Occipital lobe (tissue), 2 donors: ENCODE measurements around the gene ITGB2. TPM values are rescaled to one million over a fixed set of nuclear protein-coding genes. Genes with fewer than 3 reads are reported as not detected.

Experiments used
- DNase-seq: peaks from one replicate; lab custom pipeline; 2025; lab: John Stamatoyannopoulos, UW
- total RNA-seq: library from RNA; depleted of rRNA; stranded (reverse); fragments of >200 nt; gene quantifications from one replicate; pipeline ENCODE4 v1.2.3, GENCODE V29; 2014

ITGB2 gene
- total RNA-seq, 1 donor from 2014 or later: 9.2 TPM

- DNase-seq: no peak
These were observed 49.8 kb downstream of the ITGB2 start for GRCh38 chr21:44870748-44871495.

GRCh38 chr21:44869781-44870747 lies 50.6 kb downstream of the ITGB2 start:
- DNase-seq: no peak

- no peak for DNase-seq
These were observed 52.0 kb downstream of the ITGB2 start for GRCh38 chr21:44868707-44869106.

- DNase-seq: no peak
These were observed 52.5 kb downstream of the ITGB2 start for GRCh38 chr21:44867999-44868700.

- no peak for DNase-seq
These were observed 53.2 kb downstream of the ITGB2 start for GRCh38 chr21:44867464-44867863.

GRCh38 chr21:44866780-44867179 lies 53.9 kb downstream of the ITGB2 start:
- DNase-seq: peak; percentile 36

- no peak for DNase-seq
These were observed 55.0 kb downstream of the ITGB2 start for GRCh38 chr21:44865561-44866280.

- no peak for DNase-seq
These were observed 57.6 kb downstream of the ITGB2 start for GRCh38 chr21:44862869-44863685.

GRCh38 chr21:44858791-44859190 lies 61.9 kb downstream of the ITGB2 start:
- DNase-seq: no peak

GRCh38 chr21:44858291-44858690 lies 62.4 kb downstream of the ITGB2 start:
- no peak for DNase-seq

- no peak for DNase-seq
These were observed 63.4 kb downstream of the ITGB2 start for GRCh38 chr21:44857127-44857892.

GRCh38 chr21:44856131-44856530 lies 64.6 kb downstream of the ITGB2 start:
- DNase-seq: no peak

GRCh38 chr21:44855572-44855971 lies 65.1 kb downstream of the ITGB2 start:
- no peak for DNase-seq

- DNase-seq: no peak
These were observed 65.8 kb downstream of the ITGB2 start for GRCh38 chr21:44854664-44855446.

- no peak for DNase-seq
These were observed 66.4 kb downstream of the ITGB2 start for GRCh38 chr21:44854391-44854663.

GRCh38 chr21:44853601-44854390 lies 66.9 kb downstream of the ITGB2 start:
- DNase-seq: no peak

GRCh38 chr21:44850905-44851657 lies 69.6 kb downstream of the ITGB2 start:
- no peak for DNase-seq
